Measurements from ENCODE around the gene ERP44. TPM values are rescaled to one million over a fixed set of nuclear protein-coding genes. Genes with fewer than 3 reads are reported as not detected.

Gene ERP44
- polyA plus RNA-seq, 3 donors = 18.4 to 74.0 (median 66.3) TPM

GRCh38 chr9:99986642-99987041 lies 112.2 kb downstream of the ERP44 start:
- no peak for DNase-seq
- no peak overlapping the region for H3K4me3 Mint-ChIP-seq
- Histone ChIP-seq H3K27ac (ENCODE audit: low read depth in 1 of 2, low read length in 2 of 2) (no peak overlapping the region), H3K27me3 (ENCODE audit: control insufficient read depth in 2 of 2, insufficient read depth in 2 of 2, low read length in 2 of 2) (no peaks in the 10 kb centered on the region), H3K4me2 (replicated peaks; ENCODE audit: extremely low read depth, low read length, poor library complexity, severe bottlenecking) (no peak overlapping the region), H4K20me1 (ENCODE audit: insufficient read depth, low read length) (peaks cover 21% of the 10 kb centered on the region), H3K4me3 (replicated peaks in 1 of 3; ENCODE audit: low read depth in 2 of 3, low read length in 3 of 3) (no peak overlapping the region), H3K9ac (ENCODE audit: insufficient read depth, low read length, poor library complexity, severe bottlenecking) (no peak overlapping the region), H3K79me2 (ENCODE audit: insufficient read depth, low read length) (no peaks in the 10 kb centered on the region), H3K9me3 (replicated peaks in 1 of 2; ENCODE audit: control insufficient read depth in 1 of 2, insufficient read depth in 1 of 2, low read length in 2 of 2) (peaks cover 6 to 8% of the 10 kb centered on the region in 2 donors), H3K36me3 (replicated peaks in 1 of 2; ENCODE audit: control insufficient read depth in 1 of 2, insufficient read depth in 2 of 2, low read length in 2 of 2) (peaks cover 15 to 65% of the 10 kb centered on the region in 2 donors), H3K4me1 (ENCODE audit: control insufficient read depth in 1 of 2, insufficient read depth in 2 of 2, low read length in 2 of 2) (no peaks in the 10 kb centered on the region), H2AFZ (ENCODE audit: insufficient read depth, low read depth, low read length, poor library complexity, severe bottlenecking) (no peak overlapping the region)
- no peak overlapping the region for H3K27ac Mint-ChIP-seq
- no peaks in the 10 kb centered on the region for H3K4me1 Mint-ChIP-seq
- peaks cover 56 to 57% of the 10 kb centered on the region in 2 donors for H3K36me3 Mint-ChIP-seq
- TF ChIP-seq, protein P1, sequence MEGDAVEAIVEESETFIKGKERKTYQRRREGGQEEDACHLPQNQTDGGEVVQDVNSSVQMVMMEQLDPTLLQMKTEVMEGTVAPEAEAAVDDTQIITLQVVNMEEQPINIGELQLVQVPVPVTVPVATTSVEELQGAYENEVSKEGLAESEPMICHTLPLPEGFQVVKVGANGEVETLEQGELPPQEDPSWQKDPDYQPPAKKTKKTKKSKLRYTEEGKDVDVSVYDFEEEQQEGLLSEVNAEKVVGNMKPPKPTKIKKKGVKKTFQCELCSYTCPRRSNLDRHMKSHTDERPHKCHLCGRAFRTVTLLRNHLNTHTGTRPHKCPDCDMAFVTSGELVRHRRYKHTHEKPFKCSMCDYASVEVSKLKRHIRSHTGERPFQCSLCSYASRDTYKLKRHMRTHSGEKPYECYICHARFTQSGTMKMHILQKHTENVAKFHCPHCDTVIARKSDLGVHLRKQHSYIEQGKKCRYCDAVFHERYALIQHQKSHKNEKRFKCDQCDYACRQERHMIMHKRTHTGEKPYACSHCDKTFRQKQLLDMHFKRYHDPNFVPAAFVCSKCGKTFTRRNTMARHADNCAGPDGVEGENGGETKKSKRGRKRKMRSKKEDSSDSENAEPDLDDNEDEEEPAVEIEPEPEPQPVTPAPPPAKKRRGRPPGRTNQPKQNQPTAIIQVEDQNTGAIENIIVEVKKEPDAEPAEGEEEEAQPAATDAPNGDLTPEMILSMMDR (IDR thresholded peaks at IDR 0.05) = no peak
- no peaks in the 10 kb centered on the region for H3K27me3 Mint-ChIP-seq (ENCODE audit: low read depth in 3 of 3)
- intact Hi-C loops (cut with micrococcal nuclease) = no loop called here
- peaks cover 8 to 21% (median 13%) of the 10 kb centered on the region in 7 donors for H3K9me3 Mint-ChIP-seq

DNA sequence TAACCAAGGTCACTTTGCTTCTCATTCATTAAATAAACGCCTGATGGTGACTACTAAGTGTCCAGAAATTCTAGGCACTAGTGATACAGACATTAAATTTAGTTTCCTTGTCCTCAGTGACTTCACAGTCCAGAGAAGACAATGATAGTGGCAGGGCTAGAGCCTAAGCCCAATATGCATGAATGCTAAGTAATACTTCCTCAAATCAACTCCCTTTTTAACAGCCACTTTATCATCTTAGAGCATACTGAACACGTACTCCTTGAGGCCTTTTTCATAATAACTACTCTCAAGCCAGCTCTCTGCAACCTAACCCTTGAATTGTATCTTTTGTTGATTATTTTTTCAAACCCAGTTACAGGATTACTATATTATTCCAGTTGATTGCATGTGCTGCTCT lies 118.2 kb downstream of the ERP44 start:
- no peak for DNase-seq
- TF ChIP-seq, protein P1 (IDR thresholded peaks at IDR 0.05) = no peak
- H3K4me1 Mint-ChIP-seq = no peaks in the 10 kb centered on the region
- Histone ChIP-seq H3K4me3 (replicated peaks in 1 of 3; ENCODE audit: low read depth in 2 of 3, low read length in 3 of 3) (no peak overlapping the region), H3K9me3 (replicated peaks in 1 of 2; ENCODE audit: control insufficient read depth in 1 of 2, insufficient read depth in 1 of 2, low read length in 2 of 2) (no peaks in the 10 kb centered on the region), H3K36me3 (replicated peaks in 1 of 2; ENCODE audit: control insufficient read depth in 1 of 2, insufficient read depth in 2 of 2, low read length in 2 of 2) (peaks cover 18 to 75% of the 10 kb centered on the region in 2 donors), H3K4me2 (replicated peaks; ENCODE audit: extremely low read depth, low read length, poor library complexity, severe bottlenecking) (no peak overlapping the region), H3K79me2 (ENCODE audit: insufficient read depth, low read length) (no peaks in the 10 kb centered on the region), H3K27ac (ENCODE audit: low read depth in 1 of 2, low read length in 2 of 2) (no peak overlapping the region), H3K9ac (ENCODE audit: insufficient read depth, low read length, poor library complexity, severe bottlenecking) (no peak overlapping the region), H2AFZ (ENCODE audit: insufficient read depth, low read depth, low read length, poor library complexity, severe bottlenecking) (no peak overlapping the region), H3K27me3 (ENCODE audit: control insufficient read depth in 2 of 2, insufficient read depth in 2 of 2, low read length in 2 of 2) (no peaks in the 10 kb centered on the region), H4K20me1 (ENCODE audit: insufficient read depth, low read length) (peaks cover 13% of the 10 kb centered on the region), H3K4me1 (ENCODE audit: control insufficient read depth in 1 of 2, insufficient read depth in 2 of 2, low read length in 2 of 2) (no peaks in the 10 kb centered on the region)
- peak overlapping the region in 1 of 7 donors; percentile 65 for H3K27ac Mint-ChIP-seq
- intact Hi-C loops (cut with micrococcal nuclease) = no loop called here
- no peaks in the 10 kb centered on the region for H3K27me3 Mint-ChIP-seq (ENCODE audit: low read depth in 3 of 3)
- peaks cover 44 to 47% of the 10 kb centered on the region in 2 donors for H3K36me3 Mint-ChIP-seq
- WGBS (ENCODE audit: insufficient coverage) = no CpG with 5 or more reads among the region's 2 CpGs
- H3K9me3 Mint-ChIP-seq = no peaks in the 10 kb centered on the region
- no peak overlapping the region for H3K4me3 Mint-ChIP-seq

All from CD14-positive monocyte (primary cell).